OCI-LY7 (cell line): Measurements from ENCODE around the gene COA6. TPM values are rescaled to one million over a fixed set of nuclear protein-coding genes. Genes with fewer than 3 reads are reported as not detected.

ENCODE experiments used
- BruUV-seq: library from RNA; stranded (reverse); fragments of 400-500 nt; replicated peaks from 2 replicates; lab custom pipeline; 2021; lab: Mats Ljungman, UMichigan
- CTCF ChIA-PET: fragments of 300-600 bp; sonication (Branson Sonifier 250); formaldehyde crosslinking; loops from one replicate; lab custom pipeline; 2022; ENCODE audit warnings: antibody characterized with exemption; ENCODE audit not compliant: unreplicated experiment; lab: Charles Lee
- POLR2A ChIA-PET: fragments of 300-600 bp; sonication (Branson Sonifier 250); formaldehyde crosslinking; loops from one replicate; lab custom pipeline; 2022; ENCODE audit warnings: antibody characterized with exemption; lab: Charles Lee
- DNase-seq: peaks from one replicate; pipeline ENCODE4 v3.0.0-alpha.2; 2015; ENCODE audit warnings: low spot score
- H2AFZ ChIP-seq: fragments of 200-600 bp; sonication (generic), shearing (Covaris generic); 2 replicates; pipeline ENCODE4 v1.6.1; 2014; ENCODE audit warnings: mild to moderate bottlenecking, antibody characterized with exemption, low read length, moderate library complexity
- H3K27ac ChIP-seq: fragments of 200-600 bp; sonication (generic); 2 replicates; pipeline ENCODE4 v1.5.1; 2014; ENCODE audit warnings: mixed run types, low read depth, mild to moderate bottlenecking, moderate library complexity, low read length, inconsistent platforms; ENCODE audit not compliant: poor library complexity, severe bottlenecking
- H3K36me3 ChIP-seq: fragments of 200-600 bp; sonication (generic); 2 replicates; pipeline ENCODE4 v1.6.1; 2014; ENCODE audit warnings: mild to moderate bottlenecking, antibody characterized with exemption, low read length, moderate library complexity, mixed read lengths; ENCODE audit not compliant: insufficient read depth
- H3K4me1 ChIP-seq: fragments of 200-600 bp; sonication (generic); 2 replicates; pipeline ENCODE4 v1.5.1; 2014; ENCODE audit warnings: mild to moderate bottlenecking, low read length; ENCODE audit not compliant: insufficient read depth, poor library complexity, severe bottlenecking
- H3K4me2 ChIP-seq: fragments of 200-600 bp; sonication (generic); 2 replicates; pipeline ENCODE4 v1.6.1; 2014; ENCODE audit warnings: mild to moderate bottlenecking, low read length
- H3K4me3 ChIP-seq: fragments of 200-600 bp; sonication (generic); 2 replicates; pipeline ENCODE4 v1.5.1; 2014; ENCODE audit warnings: mild to moderate bottlenecking, low read depth, low read length; ENCODE audit not compliant: poor library complexity, severe bottlenecking
- H3K79me2 ChIP-seq: fragments of 200-600 bp; sonication (generic); 2 replicates; pipeline ENCODE4 v1.6.1; 2016; ENCODE audit warnings: low read depth, mild to moderate bottlenecking, low read length, moderate library complexity, mixed read lengths; ENCODE audit not compliant: insufficient read depth
- H3K9me2 ChIP-seq: fragments of 200-600 bp; sonication (generic); 2 replicates; pipeline ENCODE4 v1.6.1; 2016; ENCODE audit warnings: mild to moderate bottlenecking, low read length, mixed read lengths; ENCODE audit not compliant: insufficient read depth
- H3K9me3 ChIP-seq: fragments of 200-600 bp; sonication (generic); 2 replicates; pipeline ENCODE4 v1.6.1; 2014; ENCODE audit warnings: mild to moderate bottlenecking, mixed run types, low read length, mixed read lengths
- H4K20me1 ChIP-seq: fragments of 200-600 bp; sonication (generic); 2 replicates; pipeline ENCODE4 v1.6.1; 2014; ENCODE audit warnings: mild to moderate bottlenecking, antibody characterized with exemption, low read length, moderate library complexity, mixed read lengths; ENCODE audit not compliant: insufficient read depth
- EZH2phosphoT487 ChIP-seq: fragments of 200-600 bp; sonication (generic); IDR thresholded peaks from 2 replicates; pipeline ENCODE4 v1.6.1; 2018; ENCODE audit warnings: low read depth, borderline replicate concordance, mild to moderate bottlenecking, mixed run types, antibody characterized with exemption, low read length, moderate library complexity, mixed read lengths
- intact Hi-C: fragments of 100-400 bp; cut with micrococcal nuclease; formaldehyde crosslinking; loops from one replicate; pipeline ENCODE4 v1.10.0; 2022; ENCODE audit not compliant: unreplicated experiment
- total RNA-seq, 2 experiments: library from RNA; depleted of rRNA in 1 of 2; stranded (reverse); fragments of >200 nt in 1 of 2; shearing (Covaris generic) in 1 of 2; gene quantifications; 2 replicates each; pipeline ENCODE4 v1.2.3, GENCODE V29; 2014 to 2022
- TF ChIP-seq, protein P1 (sequence below): fragments of 200-600 bp; sonication (generic); conservative IDR thresholded peaks from 2 replicates; pipeline ENCODE4 v1.5.1; 2014; ENCODE audit warnings: mild to moderate bottlenecking, antibody characterized with exemption, low read length, moderate library complexity, mixed read lengths

Gene COA6
- total RNA-seq, 2 experiments from 2014 or later = 35.2 to 45.5 TPM

DNA sequence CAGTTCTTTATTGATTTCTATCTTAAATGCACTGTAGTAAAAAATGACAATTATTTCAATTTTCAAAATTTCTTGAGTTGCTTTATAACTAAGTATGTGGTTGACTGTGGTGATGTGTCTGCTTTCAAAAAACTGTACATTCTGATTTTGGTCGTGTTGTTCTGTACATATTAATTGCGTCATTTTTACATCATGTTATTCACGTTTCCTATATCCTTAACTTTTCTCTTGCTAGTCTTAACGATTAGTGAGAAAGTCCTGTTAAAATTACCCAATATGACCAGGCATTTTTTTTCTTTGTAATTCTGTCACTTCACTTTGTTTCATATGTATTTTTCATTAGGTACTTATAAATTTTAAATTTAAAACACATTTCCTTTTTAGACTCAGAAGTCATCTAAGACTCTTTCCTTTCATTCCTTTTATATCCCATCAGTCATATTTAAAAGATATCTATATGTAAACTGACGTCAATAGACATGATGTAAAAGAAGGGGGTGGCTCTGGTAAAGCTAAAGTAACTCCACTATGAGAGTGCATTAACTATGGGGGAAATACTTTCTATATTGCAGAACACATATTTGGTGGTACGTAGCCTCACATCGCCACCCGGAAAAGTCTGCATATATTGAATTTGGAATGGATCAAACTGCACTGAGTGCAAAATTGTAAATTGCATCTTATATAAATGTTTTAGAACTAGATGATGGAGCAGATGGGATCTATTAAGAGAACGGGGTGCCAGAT lies 1.1 kb upstream of the COA6 start:
- peak; percentile 19 for DNase-seq
- Histone ChIP-seq H3K4me2 (peak overlapping the region; percentile 87), H3K79me2 (peaks cover 37% of the 10 kb centered on the region; the same call in 1 of the 2 replicates), H3K4me3 (peak overlapping the region; percentile 92), H2AFZ (peak overlapping the region; percentile 87; the same call in 1 of the 2 replicates), H3K27ac (peak overlapping the region; percentile 95), H4K20me1 (no peaks in the 10 kb centered on the region), H3K9me3 (no peaks in the 10 kb centered on the region), H3K36me3 (peaks cover 20% of the 10 kb centered on the region), H3K4me1 (peaks cover 35% of the 10 kb centered on the region), H3K9me2 (no peaks in the 10 kb centered on the region)
- intact Hi-C loops = loop anchor here (5.0 kb wide), 1 partner anchor 240 kb away; the partner anchor contains the start of gene IRF2BP2
- no TSS peak for BruUV-seq
- TF ChIP-seq, protein P1, sequence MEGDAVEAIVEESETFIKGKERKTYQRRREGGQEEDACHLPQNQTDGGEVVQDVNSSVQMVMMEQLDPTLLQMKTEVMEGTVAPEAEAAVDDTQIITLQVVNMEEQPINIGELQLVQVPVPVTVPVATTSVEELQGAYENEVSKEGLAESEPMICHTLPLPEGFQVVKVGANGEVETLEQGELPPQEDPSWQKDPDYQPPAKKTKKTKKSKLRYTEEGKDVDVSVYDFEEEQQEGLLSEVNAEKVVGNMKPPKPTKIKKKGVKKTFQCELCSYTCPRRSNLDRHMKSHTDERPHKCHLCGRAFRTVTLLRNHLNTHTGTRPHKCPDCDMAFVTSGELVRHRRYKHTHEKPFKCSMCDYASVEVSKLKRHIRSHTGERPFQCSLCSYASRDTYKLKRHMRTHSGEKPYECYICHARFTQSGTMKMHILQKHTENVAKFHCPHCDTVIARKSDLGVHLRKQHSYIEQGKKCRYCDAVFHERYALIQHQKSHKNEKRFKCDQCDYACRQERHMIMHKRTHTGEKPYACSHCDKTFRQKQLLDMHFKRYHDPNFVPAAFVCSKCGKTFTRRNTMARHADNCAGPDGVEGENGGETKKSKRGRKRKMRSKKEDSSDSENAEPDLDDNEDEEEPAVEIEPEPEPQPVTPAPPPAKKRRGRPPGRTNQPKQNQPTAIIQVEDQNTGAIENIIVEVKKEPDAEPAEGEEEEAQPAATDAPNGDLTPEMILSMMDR = no peak
- no peak for TF ChIP-seq EZH2phosphoT487
- CTCF ChIA-PET = no interaction called here
- POLR2A ChIA-PET = interaction anchor here (0.7 to 2.6 kb wide), 6 partner anchors 8 to 108 kb away, joined by 3 to 35 read pairs (median 4); no protein-coding TSS in a partner anchor

DNA sequence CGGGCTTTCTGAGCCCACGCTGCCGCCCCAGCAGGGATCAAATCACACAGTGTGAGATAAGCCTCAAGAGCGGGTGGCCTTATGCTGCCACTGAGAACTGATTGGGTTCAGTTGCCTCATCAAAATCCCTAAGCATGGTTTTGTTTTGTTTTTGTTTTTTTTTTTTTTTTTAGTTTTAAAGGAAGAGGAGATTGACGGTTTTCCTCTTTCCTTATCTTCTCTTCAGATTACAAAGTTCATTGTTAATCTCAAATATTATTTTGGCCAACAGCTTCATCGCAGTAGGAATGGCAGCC lies 651 bp downstream of the COA6 start:
- no peak for DNase-seq
- no peak for TF ChIP-seq EZH2phosphoT487
- TF ChIP-seq, protein P1 = no peak
- H3K79me2 ChIP-seq = peaks cover 37% of the 10 kb centered on the region; the same call in 1 of the 2 replicates
- H3K9me3 ChIP-seq = no peaks in the 10 kb centered on the region
- peak overlapping the region; percentile 92 for H3K4me3 ChIP-seq
- ChIA-PET POLR2A (interaction anchor here (0.5 to 2.6 kb wide), 15 partner anchors 10 to 804 kb away, joined by 3 to 35 read pairs (median 4); no protein-coding TSS in a partner anchor), CTCF (no interaction called here)
- peaks cover 37% of the 10 kb centered on the region for H3K36me3 ChIP-seq
- no peaks in the 10 kb centered on the region for H4K20me1 ChIP-seq
- H3K9me2 ChIP-seq = no peaks in the 10 kb centered on the region
- H3K27ac ChIP-seq = peak overlapping the region; percentile 95
- peaks cover 35% of the 10 kb centered on the region for H3K4me1 ChIP-seq
- intact Hi-C loops = loop anchor here (1.0 to 5.0 kb wide), 4 partner anchors 17 to 238 kb away; partner anchors contain the start of gene IRF2BP2
- H2AFZ ChIP-seq = peak overlapping the region; percentile 87
- H3K4me2 ChIP-seq = peak overlapping the region; percentile 87
- BruUV-seq = TSS peak; percentile 79
